Superior temporal gyrus (tissue), 1 donor: ENCODE results near the gene SLC12A6.
"Not testable (repeated sequence)": the region's sequence is repeated elsewhere in the genome, so short reads cannot be mapped to it uniquely, and the experiment has no call there.

Experiments
- DNase-seq: peaks from one replicate; pipeline ENCODE4 v3.0.0-alpha.2; 2016; ENCODE audit errors: extremely low spot score

The SLC12A6 gene

GRCh38 chr15:34193272-34193671 is 144.3 kb downstream of the SLC12A6 start:
- DNase-seq: not testable (repeated sequence)

DNA sequence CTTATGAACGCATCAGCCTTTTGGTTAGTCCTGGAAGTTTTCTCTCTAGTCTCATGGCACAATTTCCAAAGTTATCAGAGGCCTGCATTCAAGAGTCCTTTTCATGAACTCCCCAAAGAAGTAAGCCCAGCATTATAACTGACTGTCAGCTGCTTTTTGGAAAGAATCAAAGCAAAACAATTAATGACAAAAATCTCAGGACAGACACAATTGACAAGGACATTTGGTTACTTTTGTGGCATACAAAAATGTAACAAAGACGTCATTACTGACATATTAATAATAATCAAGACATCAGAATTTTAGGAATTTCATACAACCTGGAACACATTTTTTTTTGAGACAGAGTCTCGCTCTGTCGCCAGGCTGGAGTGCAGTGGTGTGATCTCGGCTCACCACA is 148.9 kb downstream of the SLC12A6 start:
- no peak for DNase-seq

DNA sequence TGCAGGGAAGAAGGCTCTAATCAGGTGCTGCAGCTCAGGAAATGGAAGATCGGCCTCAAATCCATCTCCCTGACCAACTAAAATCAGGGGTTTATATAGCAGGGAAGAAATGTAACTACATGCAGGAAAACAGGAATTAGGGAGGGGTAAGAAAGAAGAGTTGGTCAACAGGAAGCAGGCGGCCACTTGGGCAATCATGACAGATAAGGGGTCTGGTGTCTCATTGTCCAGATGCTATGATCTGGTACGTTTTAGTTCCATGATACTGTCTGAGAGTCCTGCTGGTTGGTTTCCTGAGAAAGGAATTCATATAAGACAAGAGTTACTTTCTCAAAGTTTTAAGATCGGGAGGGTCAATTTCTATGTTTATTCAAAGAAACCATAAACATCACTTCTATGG is 151.9 kb downstream of the SLC12A6 start:
- no peak for DNase-seq

DNA sequence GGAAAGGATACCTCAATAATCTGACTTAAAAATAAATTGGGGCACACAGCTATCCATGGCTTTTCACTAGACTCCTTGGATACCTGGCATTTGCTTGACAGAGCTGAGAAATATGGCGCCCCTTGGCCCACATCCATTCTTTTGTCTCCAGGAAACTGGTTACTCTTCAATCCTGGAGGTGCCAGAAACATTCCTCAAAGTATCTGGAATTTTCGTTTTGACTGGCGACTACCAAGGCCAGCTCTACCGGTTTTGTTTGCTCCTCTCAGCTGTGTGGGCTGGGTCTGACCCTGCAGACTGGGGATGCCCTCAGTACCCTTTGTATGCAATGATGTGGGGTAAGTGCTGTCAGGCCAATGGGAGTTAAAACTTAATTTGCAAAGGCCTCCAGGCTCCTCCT is 154.6 kb downstream of the SLC12A6 start:
- DNase-seq: no peak
